A673 (cell line): ENCODE data around the gene ARHGEF40. TPM values are rescaled to one million over a fixed set of nuclear protein-coding genes. Genes with fewer than 3 reads are reported as not detected.
"Not testable (repeated sequence)": the region's sequence is repeated elsewhere in the genome, so short reads cannot be mapped to it uniquely, and the experiment has no call there.

ENCODE experiments used
- BruUV-seq: library from RNA; stranded (reverse); fragments of 400-500 nt; replicated peaks from 2 replicates; lab custom pipeline; 2021; lab: Mats Ljungman, UMichigan
- CTCF ChIA-PET: fragments of 300-600 bp; sonication (Branson Sonifier 250); formaldehyde crosslinking; loops from one replicate; lab custom pipeline; 2022; ENCODE audit warnings: antibody characterized with exemption; lab: Charles Lee
- POLR2A ChIA-PET: fragments of 300-600 bp; sonication (Branson Sonifier 250); formaldehyde crosslinking; loops from one replicate; lab custom pipeline; 2022; ENCODE audit warnings: antibody characterized with exemption; ENCODE audit not compliant: low non-redundant PET; lab: Charles Lee
- DNase-seq: peaks from one replicate; pipeline ENCODE4 v3.0.0-alpha.2; 2015; ENCODE audit warnings: low spot score
- H3K27ac ChIP-seq: fragments of 200-600 bp; sonication (generic); 2 replicates; pipeline ENCODE4 v1.5.1; 2016; ENCODE audit warnings: mixed run types, low read depth, mild to moderate bottlenecking, mixed read lengths, antibody characterized with exemption, low read length; ENCODE audit not compliant: poor library complexity, severe bottlenecking
- H3K27me3 ChIP-seq: fragments of 200-600 bp; sonication (generic); replicated peaks from 2 replicates; pipeline ENCODE4 v1.6.1; 2017; ENCODE audit warnings: mixed run types, low read depth, mild to moderate bottlenecking, mixed read lengths, antibody characterized with exemption, low read length; ENCODE audit not compliant: insufficient read depth, poor library complexity
- H3K36me3 ChIP-seq: fragments of 200-600 bp; sonication (generic); 2 replicates; pipeline ENCODE4 v1.6.1; 2016; ENCODE audit warnings: mixed run types, mild to moderate bottlenecking, mixed read lengths, antibody characterized with exemption, low read length; ENCODE audit not compliant: insufficient read depth, poor library complexity, severe bottlenecking
- H3K4me1 ChIP-seq: fragments of 200-600 bp; sonication (generic); 2 replicates; pipeline ENCODE4 v1.6.1; 2017; ENCODE audit warnings: mixed run types, mild to moderate bottlenecking, mixed read lengths, antibody characterized with exemption, low read length; ENCODE audit not compliant: insufficient read depth, poor library complexity, severe bottlenecking
- H3K4me3 ChIP-seq: fragments of 200-600 bp; sonication (generic); 2 replicates; pipeline ENCODE4 v1.5.1; 2016; ENCODE audit warnings: low read depth, mixed run types, mild to moderate bottlenecking, mixed read lengths, low read length; ENCODE audit not compliant: poor library complexity, severe bottlenecking
- H3K9me3 ChIP-seq: fragments of 200-600 bp; sonication (generic); 2 replicates; pipeline ENCODE4 v1.6.1; 2016; ENCODE audit warnings: mixed run types, low read depth, mild to moderate bottlenecking, mixed read lengths, antibody characterized with exemption, low read length; ENCODE audit not compliant: poor library complexity, severe bottlenecking
- CTCF ChIP-seq: fragments of 300-800, 200-600 bp; sonication (generic); conservative IDR thresholded peaks from 2 replicates; pipeline ENCODE4 v1.5.1; 2017; ENCODE audit warnings: low read depth, mild to moderate bottlenecking, antibody characterized with exemption, low read length, moderate library complexity, mixed read lengths
- EZH2 ChIP-seq: fragments of 200-600 bp; sonication (generic); IDR thresholded peaks from 2 replicates; pipeline ENCODE4 v1.6.1; 2017; ENCODE audit warnings: borderline replicate concordance, low read depth, mild to moderate bottlenecking, mixed read lengths, antibody characterized with exemption, low read length; ENCODE audit not compliant: poor library complexity, severe bottlenecking
- intact Hi-C: fragments of 100-400 bp; cut with micrococcal nuclease; formaldehyde crosslinking; loops from one replicate; pipeline ENCODE4 v1.10.0; 2022; ENCODE audit not compliant: unreplicated experiment
- total RNA-seq: library from RNA; stranded (reverse); gene quantifications from 2 replicates; pipeline ENCODE4 v1.2.3, GENCODE V29; 2021

Gene ARHGEF40
- total RNA-seq, 1 experiment from 2014 or later: 89.6 TPM

- CTCF ChIA-PET: interaction anchor here (0.9 to 2.0 kb wide), 4 partner anchors 25 to 282 kb away, joined by 3 to 44 read pairs (median 4); no protein-coding TSS in a partner anchor
- POLR2A ChIA-PET: no interaction called here
- TF ChIP-seq EZH2: no peak
- no peak for TF ChIP-seq CTCF
- Histone ChIP-seq H3K27me3 (no peaks in the 10 kb centered on the region), H3K4me1 (no peaks in the 10 kb centered on the region), H3K36me3 (no peaks in the 10 kb centered on the region), H3K27ac (no peak overlapping the region), H3K9me3 (no peaks in the 10 kb centered on the region), H3K4me3 (no peak overlapping the region)
- BruUV-seq: no TSS peak
- no peak for DNase-seq
- intact Hi-C loops: loop anchor here (1.0 kb wide), 1 partner anchor 26 kb away; no protein-coding TSS in a partner anchor
Observed at GRCh38 chr14:21040370-21040925, 29.7 kb upstream of the ARHGEF40 start.

DNA sequence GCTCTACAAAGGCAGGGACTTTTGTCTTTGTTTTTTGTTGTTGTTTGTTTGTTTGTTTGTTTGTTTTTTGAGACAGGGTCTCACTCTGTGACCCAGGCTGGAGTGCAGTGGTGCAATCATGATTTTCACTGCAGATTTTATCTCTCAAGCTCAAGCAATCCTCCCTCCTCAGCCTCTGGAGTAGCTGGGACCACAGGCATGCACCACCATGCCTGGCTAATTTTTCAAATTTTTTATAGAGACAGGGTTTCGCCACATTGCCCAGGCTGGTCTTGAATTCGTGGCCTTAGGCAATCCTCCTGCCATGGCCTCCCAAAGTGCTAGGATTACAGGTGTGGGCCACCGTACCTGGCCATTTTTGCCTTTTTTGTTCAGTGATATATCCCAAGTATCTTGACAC is 29.2 kb upstream of the ARHGEF40 start:
- H3K36me3 ChIP-seq, H3K4me1 ChIP-seq, H3K27ac ChIP-seq, H3K4me3 ChIP-seq, BruUV-seq, DNase-seq, H3K27me3 ChIP-seq, POLR2A ChIA-PET, H3K9me3 ChIP-seq: not testable (repeated sequence)
- intact Hi-C loops: loop anchor here (1.0 kb wide), 1 partner anchor 27 kb away; no protein-coding TSS in a partner anchor
- CTCF ChIA-PET: interaction anchor here (0.9 to 2.0 kb wide), 3 partner anchors 26 to 36 kb away, joined by 3 to 44 read pairs (median 4); no protein-coding TSS in a partner anchor

DNA sequence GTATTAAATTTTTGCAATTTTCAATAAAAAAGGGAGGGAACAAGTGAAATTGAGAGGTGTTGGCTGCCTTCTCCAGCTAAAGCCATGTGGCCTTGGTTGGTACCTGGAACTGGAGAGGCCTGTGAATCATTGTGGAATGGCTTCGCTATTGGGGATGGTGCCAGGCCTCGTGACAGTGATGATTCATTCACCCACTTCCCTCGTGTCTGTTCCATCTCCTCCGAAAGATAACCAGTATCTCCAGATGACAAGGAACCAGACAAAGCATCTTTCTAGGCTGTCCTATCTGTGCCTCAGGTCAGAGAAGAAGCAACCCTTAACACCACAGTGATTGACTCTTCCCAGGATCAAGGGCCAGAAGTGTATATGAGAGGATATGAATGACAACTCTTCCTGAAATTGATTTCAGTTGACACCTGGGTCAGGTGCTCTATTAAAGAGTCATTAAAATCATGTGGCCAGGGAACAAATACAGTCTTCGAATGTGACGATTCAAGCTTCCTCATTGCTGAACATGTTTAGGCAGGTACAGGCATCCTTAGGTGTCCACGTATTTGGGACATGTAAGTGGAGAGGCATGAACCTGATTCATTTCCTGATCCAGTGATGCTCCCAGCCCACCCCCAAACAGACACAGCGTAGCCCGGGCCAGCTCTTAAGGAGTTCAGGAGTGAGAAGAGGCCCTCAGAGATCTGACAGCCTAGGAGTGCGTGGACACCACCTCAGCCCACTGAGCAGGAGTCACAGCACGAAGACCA is 28.2 kb upstream of the ARHGEF40 start, which contains the start of gene RNASE7:
RNASE7 (plus strand) TSS at position 687 of the 758 bp plus-strand sequence. CDS start 631 bp downstream, outside the sequence.
- no peaks in the 10 kb centered on the region for H3K36me3 ChIP-seq
- ChIA-PET CTCF (no interaction called here), POLR2A (no interaction called here)
- no peaks in the 10 kb centered on the region for H3K27me3 ChIP-seq
- H3K4me3 ChIP-seq: no peak within 1 kb of the TSS
- H3K9me3 ChIP-seq: no peaks in the 10 kb centered on the region
- no peaks in the 10 kb centered on the region for H3K4me1 ChIP-seq
- intact Hi-C loops: no loop called here
- TF ChIP-seq EZH2: no peak
- no peak for TF ChIP-seq CTCF
- no peak within 1 kb of the TSS for H3K27ac ChIP-seq
- no TSS peak for BruUV-seq
- DNase-seq: no peak
